ENCODE measurements around the gene ADCY5.

DNA sequence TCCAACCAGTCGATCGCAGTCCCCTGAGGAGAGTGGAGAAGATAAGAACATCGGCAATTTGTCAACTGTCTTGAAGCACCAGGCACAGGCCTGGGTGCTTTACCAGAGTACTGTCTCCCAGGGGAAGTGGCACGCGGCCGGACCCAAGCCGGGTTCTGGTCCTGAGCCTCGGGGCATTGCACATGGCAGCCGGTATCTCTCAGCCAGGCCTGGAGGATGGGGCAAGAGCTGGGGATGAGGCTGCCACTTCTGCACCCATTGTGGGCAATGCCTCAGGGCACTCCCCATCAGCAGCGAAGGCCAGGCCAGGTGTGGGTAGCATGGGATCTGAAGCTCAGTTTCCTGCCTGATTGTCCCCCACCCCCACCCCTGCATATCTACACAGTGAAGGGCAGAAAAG, 77.5 kb downstream of the ADCY5 start:
- no peak for TF ChIP-seq POLR2A (IDR thresholded peaks at IDR 0.05; ENCODE audit: low read depth, low read length)
- TF ChIP-seq TAF1 (IDR thresholded peaks at IDR 0.05; ENCODE audit: borderline replicate concordance, low read depth, low read length) = no peak

Measured in GM12892 (cell line).